Retina (tissue), 1 donor: ENCODE measurements around the gene HEATR9.
A peak's percentile ranks its signal among the peaks of the same experiment; 100 is the strongest.

Experiments
- DNase-seq: peaks from one replicate; pipeline ENCODE4 v3.0.0-alpha.2; 2016

The HEATR9 gene

DNA sequence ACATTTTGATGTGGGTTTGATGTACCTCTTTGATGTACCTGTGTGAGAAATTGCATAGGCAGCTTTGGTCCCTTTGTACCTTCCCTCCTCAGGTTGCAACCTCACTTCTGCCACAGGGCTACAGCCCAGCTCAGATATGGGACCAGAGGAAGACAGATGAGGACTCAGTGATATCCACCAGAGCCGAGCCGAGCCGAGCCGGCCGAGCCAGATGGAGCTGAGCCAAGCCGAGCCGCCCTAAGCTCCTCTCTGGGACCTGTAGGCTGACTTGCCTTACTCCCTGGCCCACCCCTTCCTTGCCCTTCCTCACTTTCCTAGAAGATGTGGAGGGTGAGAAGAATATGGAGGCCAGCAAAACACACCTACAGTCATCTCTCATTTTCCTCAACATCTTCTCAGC lies 3.8 kb downstream of the HEATR9 start:
- DNase-seq = no peak

DNA sequence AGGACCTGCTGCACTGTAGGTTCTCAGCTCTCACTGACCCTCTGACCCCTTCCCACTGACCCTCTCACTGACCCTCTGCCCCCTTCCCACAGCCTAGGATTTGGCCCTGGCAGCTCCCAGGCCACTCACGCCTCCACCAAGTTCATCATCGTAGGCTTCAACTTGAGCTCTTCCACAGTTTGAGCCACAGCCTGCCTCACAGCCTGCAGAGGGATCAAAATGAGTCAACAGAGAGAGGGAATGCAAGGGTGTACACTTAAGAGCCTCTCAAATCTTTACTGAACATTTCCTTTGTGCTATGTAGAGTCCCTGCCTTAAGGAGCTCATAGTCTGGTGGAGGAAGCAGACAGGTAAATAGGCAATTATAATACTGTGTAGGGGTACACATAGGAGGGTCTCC lies 12.1 kb downstream of the HEATR9 start:
- no peak for DNase-seq

DNA sequence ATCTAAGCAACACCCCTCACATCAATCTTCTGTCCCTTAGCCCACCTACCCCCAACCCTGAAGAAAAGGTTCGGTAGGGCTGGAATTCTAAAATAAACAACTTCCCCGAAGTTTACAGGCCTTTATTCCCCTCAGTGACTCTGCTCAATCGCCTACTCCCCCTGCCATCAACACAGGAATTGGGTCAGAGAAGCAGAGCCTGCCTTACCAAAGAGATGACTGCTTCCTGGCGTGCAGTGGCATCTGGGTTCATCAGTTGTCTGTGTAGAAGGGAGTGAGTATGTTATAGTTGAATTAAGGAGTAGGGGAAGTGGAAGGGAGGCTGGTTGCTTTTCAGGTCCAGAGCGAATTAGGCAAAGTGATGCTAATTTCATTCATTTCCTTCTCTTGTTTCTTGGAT lies 12.7 kb downstream of the HEATR9 start:
- no peak for DNase-seq

DNA sequence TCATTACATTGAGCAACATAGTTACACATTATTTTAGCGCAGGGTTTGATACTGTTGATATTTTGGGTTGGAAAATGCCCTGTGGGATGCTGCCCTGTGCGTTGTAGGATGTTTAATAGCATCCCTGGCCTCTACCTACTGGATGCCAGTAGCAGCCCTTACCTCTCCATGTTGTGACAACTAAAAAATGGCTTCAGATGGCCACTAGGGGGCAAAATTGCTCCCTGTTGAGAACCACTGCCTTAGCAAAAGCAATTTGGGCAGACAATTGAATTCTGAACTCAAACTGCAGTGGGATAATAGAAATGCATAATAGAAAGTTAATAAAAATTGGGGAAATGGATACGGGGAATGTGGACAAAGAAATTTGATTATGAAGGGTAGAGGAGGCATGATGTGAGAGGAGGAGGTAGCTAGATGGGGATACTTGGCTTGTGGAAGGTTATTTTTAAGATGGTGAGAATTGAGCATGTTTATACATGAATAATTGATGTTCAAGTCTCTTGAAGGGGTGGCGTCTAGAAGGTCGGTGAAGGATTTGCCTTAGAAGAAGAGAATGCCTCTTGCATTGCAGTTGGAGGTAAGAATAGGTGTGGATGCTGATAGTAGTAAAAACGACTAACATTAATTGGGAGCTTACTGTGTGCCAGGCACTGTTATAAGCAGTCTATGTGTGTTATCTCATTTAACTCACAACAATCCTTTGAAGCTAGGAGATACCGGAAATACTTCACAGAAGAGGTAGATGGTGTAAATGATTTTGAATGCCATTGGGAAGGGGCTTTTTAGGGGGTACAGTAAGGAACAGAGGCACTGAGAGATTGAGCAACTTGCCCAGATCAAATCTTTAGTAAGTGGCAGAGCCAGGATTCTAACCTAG lies 19.0 kb downstream of the HEATR9 start:
- peak; percentile 51 for DNase-seq

DNA sequence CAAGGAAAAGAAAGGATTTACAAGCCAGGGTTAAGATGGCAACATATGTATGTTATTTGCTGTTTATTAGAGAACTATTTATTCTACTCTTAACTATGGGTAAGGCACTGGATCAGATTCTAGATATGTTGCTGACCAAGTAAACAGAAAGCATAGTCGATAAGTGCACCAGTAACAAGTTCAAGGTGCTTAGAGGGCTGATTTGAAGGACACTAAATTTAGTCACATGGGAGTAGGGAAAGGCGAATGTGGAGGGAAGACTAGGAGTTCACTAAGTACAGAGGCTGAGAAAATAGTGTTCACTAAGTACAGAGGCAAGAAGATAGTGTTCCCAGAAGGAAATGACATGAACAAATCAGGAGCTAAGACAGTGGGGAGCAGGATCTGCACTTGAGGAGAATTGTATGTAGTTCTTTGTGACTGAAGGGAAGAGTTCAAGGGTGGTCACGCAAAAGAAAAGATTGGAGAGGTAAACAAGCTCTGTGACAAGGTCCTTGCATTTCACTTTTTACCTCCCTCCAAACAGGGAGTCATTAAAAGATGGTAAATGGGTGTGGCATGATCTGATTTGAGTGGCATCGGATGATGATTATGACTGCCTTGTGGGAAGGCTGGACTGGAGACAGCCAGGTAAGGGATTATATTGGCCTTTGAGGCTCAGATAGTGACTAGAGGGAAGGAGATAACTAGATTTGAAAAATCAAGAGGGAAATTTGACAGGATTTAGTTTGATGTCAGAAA lies 20.9 kb downstream of the HEATR9 start:
- no peak for DNase-seq

DNA sequence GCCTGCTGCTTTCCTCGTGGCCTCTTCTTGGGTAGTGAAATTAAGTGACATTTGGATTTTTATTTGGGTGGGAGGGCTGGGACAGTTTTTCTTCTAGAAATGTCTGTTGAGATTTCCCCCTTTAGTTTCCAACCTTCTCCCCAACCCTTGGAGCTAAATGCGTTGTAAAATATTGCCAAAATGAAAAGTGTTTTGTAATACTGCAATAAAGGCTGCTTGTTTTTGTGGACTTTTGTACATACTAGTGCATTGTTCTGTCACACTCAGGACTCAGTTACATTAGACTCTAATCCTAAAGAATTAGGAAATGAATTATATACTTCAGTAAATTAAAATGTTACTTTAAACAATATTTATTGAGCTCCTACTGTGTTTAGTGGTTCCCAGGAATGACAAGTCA lies 21.7 kb downstream of the HEATR9 start:
- DNase-seq = no peak

DNA sequence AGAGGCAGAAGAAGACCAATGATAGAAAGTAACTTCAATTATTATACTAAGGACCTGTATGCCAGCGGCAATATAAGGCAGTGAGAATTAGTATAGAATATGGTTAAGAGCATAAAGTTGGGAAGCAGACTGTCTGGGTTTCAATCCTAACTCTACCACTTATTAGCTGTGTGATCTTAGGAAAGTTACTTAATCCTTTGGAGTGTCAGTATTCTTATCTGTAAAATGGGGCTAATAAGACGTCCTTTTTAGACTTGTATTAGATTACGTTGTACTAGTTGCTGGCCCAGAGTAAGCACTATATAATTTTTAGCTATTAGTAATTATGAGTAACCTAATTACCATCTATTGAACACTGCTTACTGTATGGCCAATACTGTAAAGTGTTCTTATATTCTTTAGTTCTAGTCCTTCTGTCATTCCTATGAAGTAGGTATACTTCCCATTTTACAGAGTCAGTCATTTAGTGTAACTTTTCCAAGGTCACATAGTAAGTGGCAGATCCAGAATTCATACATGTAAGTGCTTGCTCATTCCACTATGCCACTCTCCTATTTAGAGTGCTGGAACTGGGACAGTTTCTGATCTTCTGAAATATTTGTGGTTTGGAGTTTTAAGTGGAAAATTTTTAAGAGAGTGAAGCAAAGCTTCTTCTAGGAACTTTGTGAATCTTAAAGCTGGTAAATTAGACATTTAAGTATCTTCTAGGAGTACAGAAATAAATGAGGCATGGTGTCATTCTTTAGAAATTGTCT lies 22.5 kb downstream of the HEATR9 start:
- no peak for DNase-seq

DNA sequence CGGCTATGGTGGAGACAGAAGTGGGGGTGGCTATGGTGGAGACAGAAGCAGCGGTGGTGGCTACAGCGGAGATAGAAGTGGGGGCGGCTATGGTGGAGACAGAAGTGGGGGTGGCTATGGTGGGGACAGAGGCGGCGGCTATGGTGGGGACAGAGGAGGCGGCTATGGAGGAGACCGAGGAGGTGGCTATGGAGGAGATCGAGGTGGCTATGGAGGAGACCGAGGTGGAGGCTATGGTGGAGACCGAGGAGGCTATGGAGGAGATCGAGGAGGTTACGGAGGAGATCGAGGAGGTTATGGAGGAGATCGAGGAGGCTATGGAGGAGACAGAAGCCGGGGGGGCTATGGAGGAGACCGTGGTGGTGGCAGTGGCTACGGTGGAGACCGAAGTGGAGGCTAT lies 24.1 kb downstream of the HEATR9 start:
- no peak for DNase-seq

DNA sequence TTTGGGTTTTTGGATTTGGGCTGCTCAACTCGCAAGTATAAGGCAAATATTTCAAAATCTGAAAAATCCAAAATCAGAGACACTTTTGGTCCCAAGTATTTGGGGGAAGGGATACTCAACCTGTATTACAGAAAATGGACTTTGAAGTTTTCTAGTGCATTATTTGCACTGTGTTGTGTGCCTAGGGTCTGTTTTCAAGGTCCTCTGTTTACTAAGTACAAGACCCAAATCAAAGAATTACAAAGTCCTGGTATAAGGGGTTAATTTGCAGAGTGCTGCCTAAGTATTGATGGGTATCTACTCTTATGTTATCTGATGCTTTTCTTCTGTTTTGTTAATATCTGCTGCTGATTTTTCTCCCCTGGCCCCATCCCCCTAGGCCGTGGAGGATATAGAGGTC lies 25.0 kb downstream of the HEATR9 start:
- no peak for DNase-seq

DNA sequence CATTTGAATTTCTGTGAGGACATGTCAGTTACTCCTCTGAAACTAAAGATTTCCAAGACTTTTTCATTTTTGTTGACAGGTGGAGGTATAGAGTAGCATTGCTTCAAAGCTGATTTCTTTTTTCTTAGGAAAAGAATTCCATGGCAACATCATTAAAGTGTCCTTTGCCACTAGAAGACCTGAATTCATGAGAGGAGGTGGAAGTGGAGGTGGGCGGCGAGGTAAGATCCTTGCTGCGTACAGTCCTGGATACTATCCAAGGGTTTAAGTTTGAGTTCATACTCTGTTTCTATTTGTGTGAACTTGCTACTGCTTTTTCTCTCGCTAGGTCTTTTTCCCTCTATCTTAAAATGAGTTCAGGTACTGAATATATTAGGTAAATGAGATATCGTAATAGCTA lies 26.5 kb downstream of the HEATR9 start:
- DNase-seq = no peak

DNA sequence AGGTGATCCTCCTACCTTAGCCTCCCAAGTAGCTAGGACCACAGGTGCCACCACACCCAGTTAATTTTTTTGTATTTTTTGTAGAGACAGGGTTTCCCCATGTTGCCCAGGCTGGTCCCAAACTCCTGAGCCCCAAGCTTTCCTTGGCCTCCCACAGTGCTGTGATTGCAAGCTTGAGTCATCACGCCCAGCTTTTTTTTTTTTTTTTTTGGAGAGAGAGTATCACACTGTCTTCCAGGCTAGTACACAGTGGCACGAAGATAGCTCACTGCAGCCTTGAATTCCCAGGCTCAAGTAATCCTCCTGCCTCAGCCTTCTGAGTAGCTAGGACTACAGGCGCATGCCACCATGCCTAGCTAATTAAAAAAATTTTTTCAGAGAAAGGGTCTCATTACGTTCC lies 27.2 kb downstream of the HEATR9 start:
- DNase-seq = no peak

DNA sequence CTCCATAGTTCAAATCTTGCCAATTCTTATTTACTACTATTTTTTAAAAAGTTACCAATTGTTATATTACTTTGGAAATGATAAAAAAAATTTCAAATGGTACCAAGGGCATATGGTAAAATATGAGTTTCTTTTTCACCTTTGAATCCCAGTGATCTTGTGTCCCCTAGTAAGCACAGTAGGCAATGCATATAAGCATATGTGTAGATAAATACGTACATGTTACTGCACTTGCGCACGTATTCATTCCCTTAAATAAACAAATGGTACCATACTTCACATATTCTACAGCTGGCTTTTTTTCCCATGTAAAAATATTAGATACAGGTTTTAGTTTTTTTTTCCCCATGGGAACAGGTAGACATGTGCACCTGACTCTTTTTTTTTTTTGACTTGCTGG lies 27.6 kb downstream of the HEATR9 start:
- no peak for DNase-seq

DNA sequence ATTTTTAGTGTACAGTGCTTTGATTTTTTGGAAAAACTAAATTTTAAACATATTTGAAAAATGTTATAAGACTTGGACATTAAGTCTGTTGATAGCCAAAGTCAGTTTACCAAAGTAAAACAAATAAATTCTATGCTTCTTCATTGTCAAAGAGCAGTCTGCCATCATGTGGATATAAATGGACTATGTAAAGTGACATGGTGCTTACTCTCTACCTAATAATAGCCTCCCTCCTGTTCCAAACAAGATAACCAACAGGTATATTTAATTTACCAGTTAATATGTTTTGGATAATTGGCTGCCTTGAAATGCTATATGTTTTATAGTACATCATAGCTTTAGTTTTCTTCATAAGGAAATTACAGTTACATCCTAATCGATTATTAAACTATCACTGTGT lies 43.5 kb downstream of the HEATR9 start:
- DNase-seq = no peak

DNA sequence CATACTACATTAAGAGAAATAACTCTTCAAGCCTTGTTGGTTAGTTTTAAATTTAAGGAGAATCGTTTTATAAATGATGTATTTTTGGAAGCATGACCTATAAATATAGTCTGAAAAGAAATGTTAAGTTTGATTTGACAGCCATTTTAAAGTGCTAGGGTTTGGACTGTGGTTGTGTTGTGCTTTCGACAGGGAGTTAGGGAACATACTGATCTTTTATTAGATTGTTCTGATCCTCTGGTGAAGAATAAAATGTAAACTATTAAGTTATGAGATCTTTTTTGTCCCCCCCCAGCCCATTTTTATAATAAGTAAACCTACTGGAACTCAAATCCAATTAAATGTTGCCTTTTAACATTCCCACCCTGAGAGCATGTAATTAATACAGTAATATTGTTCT lies 47.4 kb downstream of the HEATR9 start:
- DNase-seq = no peak

DNA sequence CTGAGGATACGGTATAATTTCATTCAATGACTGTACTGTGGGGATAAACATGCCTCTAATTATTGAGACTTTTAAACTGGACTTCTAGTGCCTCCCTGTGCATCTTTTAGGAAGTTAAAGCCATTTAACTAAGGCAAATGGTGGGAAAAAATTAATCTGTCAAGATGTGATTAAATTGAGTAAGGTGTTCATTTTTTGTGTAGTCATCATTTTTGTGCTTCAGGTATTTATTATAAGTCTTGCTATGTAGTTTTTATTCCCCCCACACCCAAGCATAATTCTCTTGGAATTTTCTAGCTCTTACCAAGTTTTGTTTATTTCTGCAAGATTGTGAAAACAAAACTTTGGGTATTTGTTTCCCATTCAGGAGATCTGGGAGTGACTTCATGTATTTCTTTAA lies 49.2 kb downstream of the HEATR9 start:
- DNase-seq = no peak

DNA sequence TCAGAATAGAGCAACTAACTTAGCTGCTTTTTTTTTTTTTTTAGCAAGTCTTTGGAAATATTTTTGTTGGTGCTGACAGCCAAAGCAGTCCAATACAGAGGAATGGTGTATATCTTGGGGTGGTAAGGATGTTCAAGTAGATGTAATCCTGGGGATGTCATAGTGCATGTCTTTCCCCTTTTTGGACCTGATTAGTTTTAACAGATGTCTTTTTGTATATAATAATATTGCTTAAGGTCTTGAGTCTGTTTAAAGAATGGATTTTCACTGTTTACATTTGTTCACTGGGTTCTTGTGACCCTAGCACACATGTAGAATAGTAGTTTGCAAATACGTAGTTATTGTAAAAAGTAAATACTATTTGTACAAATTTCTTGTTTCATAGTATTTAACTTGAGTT lies 51.5 kb downstream of the HEATR9 start:
- no peak for DNase-seq

DNA sequence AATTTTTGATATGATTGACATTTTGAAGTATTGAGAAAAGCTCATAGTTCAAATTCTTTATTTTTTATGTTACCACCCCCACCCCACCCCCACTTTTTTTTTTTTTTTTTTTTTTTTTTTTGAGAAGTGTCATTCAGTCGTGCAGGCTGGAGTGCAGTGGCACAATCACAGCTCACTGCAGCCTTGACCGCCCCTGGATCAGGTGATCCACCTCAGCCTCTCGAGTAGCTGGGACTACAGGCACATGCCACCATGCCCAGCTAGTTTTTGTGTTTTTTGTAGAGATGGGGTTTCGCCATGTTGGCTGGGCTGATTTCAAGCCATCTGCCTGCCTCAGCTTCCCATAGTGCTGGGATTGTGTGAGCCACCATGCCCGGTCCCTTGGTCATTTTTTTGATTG lies 52.0 kb downstream of the HEATR9 start:
- DNase-seq = no peak

DNA sequence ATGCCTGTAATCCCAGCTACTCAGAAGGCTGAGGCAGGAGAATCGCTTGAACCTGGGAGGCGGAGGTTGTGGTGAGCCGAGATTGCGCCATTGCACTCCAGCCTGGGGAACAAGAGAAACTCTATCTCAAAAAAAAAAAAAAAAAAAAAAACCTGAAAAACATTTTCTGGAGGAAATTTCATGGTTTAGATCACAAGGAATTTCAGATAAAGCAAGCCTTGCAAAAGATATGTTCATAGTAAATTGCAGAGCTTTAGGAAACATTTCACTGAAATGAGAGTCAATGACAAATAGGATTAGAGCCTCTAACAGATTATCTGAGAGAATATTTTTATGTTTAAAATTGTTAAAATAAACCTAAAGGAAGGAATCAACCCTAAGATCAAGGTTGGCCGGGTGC lies 56.2 kb downstream of the HEATR9 start:
- DNase-seq = no peak

DNA sequence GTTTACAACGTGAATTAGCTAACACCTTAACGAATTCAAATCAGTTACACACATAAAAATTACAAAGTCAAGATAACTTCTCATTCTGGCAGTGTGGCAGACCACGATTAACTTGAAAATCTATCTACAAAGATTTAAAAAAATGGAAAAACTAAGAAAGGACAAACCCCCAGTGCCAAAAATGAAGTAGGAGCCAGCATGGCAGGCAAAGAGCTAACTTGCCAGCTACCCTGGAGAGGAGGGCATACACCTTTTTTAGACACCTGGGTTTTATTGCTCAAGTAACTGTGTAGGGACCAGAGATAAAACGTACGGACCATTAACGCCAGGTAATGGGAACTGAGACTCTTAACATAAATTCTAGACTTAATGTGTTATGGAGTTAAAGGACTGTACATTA lies 56.9 kb downstream of the HEATR9 start:
- DNase-seq = no peak

DNA sequence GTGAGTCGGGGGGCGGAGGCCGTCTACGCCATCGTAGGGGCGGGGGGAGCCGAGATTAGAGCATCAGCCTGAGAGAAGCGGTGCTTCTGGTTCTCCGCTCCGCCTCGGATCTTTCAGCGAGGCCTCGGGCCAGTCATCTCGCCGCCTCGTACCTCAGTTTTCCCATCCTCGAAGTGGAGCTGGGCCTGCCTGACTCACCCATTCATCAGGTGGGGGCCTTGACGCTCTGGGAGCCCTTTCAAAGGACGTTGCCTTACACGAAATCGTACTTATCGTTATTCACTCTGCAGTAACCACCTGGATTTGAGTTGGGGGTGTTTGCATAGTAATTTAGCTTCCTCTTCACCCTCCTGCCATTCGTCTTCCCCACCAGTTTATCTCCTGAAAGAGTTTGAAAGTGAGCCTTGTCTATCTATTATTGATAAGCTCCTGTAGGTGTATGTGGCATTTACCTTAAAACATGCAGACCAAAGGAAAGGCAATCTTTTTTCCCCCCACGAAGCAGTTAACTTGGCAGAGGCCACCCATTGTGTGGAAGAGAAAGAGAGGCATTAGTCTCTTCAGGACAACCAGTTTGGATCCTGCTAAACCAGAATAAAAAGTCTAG lies 58.7 kb downstream of the HEATR9 start:
- DNase-seq = no peak

DNA sequence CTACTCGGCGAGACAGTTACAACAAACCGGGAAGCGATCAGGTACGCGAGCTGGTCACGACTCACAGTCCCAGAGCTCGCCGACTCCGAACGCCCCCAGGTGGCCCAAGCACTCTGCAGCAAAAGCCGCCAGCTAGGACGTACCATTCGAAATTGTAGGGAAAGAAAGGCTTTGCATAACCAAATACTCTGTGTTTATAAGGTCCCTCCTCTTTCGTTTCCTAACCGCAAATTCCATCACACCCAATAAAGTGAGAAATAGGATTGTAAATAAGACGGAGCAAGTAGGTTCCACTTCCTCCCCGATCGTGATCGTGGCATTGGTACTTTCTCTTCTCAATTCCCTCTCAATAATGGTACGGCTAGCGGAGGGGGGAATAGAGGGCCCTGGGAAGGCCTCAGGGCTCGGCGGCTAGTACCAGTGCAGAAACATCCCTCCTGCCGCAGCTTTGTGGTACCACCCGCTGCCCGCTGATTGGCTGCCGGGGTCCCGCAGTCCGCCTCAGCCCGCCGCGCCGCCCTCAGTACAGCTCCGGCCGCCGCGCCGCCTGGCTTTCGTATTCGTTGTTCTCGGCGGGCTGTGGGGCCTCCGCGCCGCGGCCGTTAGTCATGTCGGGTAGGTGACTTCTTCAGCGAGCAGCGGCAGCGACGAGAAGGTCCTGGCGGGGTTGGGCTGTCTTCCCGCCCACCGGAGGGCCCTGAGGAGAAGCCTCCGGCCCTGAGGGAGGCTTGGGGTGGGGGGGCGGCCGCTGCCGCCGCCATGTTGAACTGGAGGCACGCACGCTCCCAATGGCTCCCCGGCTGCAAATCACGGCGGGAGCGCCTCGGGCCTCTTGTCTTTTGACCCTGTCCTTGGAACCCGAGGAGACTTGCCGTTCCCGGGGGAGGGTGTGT lies 59.5 kb downstream of the HEATR9 start, which contains the start of gene TAF15:
Gene TAF15 (plus strand): TSS at position 523 of the 893 bp plus-strand sequence. CDS start 86 bp downstream, at position 609.
- DNase-seq = peak; percentile 99
